ENCODE data around the gene TAF1D.

Gene TAF1D

DNA sequence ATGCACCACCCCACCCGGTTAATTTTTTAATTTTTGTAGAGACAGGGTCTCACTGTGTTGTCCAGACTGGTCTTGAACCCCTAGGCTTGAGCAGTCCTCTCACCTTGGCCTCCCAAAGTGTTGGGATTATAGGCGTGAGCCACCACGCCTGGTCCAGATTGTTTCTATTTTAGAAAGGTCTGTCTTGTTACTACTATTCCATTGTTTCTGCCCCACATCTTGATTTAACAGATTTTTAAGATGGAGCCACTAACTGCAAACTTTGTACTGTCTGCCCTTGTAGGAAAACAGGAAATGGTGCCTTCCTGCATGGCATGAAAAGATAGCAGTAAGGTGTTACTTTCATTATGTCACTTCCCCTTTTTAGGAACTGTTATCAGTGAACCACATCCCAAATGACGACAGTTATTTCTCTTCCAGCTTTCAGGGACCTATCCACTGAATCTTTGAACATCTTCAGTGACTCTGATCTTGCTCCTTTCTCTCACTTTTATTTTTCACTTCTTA is 23.2 kb downstream of the TAF1D start:
- Mint-ChIP-seq H3K27ac (peak overlapping the region; percentile 71), H3K36me3 (ENCODE audit: low read depth) (peaks cover 84% of the 10 kb centered on the region), H3K4me1 (ENCODE audit: low read depth) (peaks cover 26% of the 10 kb centered on the region), H3K9me3 (no peaks in the 10 kb centered on the region), H3K27me3 (no peaks in the 10 kb centered on the region), H3K4me3 (peak overlapping the region; percentile 28)

DNA sequence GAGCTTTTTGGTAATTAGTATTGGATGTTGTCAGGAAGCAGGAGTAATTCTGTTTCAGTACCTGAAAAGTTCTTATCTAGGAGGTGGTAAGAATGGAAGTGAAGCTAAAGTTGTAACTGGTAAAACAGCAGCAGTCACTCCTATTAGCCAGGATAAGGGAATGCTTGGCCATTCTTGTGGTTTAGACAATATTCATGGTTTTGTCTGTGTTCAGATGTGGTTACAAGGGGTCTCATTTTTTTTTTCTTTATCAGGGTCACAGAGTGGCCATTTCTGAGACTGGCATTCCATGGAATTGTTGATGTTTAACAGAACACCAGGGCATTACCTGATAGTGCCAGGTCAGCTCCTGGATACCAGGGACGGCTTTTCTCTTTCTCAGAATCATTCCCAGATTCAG is 23.8 kb downstream of the TAF1D start:
- Mint-ChIP-seq H3K9me3 (no peaks in the 10 kb centered on the region), H3K4me3 (no peak overlapping the region), H3K27ac (peak overlapping the region; percentile 39), H3K4me1 (ENCODE audit: low read depth) (peaks cover 26% of the 10 kb centered on the region), H3K27me3 (no peaks in the 10 kb centered on the region), H3K36me3 (ENCODE audit: low read depth) (peaks cover 84% of the 10 kb centered on the region)

DNA sequence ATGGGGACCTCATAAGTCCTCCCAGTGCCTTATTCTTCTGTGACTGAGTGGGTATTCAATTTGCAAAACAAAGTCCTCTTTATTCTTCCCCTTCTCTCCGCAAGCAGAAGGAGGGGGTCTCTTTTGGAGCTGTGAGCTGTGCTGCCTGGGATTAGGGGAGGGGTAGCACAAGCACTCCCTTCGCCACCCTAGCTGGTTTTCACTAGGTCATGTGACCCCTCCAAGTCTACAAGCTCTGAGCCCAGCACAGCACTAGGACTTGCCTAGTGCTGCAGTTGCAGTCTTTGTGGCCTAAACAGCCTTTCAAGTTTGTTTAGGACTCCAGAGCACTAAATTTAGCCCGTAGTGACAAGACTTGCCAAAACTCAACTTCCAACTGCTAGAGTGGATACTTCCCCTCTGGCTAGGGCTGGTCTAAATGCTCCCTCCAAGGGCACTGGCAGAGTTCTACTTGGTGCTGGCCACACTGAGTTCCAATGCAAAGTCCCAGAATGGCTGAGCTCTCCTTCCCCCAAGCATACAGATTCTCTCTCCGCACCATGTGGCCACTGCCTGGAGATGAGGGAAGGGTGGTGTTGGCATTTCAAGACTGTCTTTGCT is 25.4 kb downstream of the TAF1D start:
- H3K27me3 Mint-ChIP-seq, result no peaks in the 10 kb centered on the region
- peaks cover 4% of the 10 kb centered on the region for H3K9me3 Mint-ChIP-seq
- H3K27ac Mint-ChIP-seq, result no peak overlapping the region
- H3K4me1 Mint-ChIP-seq (ENCODE audit: low read depth), result peaks cover 26% of the 10 kb centered on the region
- H3K36me3 Mint-ChIP-seq (ENCODE audit: low read depth), result peaks cover 81% of the 10 kb centered on the region
- no peak overlapping the region for H3K4me3 Mint-ChIP-seq

DNA sequence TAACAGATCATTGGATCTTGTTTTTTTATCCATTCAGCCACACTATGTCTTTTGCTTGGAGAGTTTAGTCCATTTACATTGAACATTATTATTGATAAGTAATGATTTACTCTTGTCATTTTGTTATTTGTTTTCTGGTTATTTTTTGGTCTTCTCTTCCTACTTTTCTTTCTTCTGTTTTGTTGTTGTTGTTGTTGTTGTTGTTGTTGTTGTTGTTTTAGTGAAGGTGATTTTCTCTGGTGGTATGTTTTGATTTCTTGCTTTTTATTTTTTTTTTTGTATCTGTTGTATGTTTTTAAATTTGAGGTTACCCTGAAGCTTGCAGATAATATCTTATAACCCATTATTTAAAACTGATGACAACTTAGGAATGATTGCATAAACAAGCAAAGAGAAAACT is 28.6 kb downstream of the TAF1D start:
- Mint-ChIP-seq H3K36me3 (ENCODE audit: low read depth) (peaks cover 95% of the 10 kb centered on the region), H3K27me3 (no peaks in the 10 kb centered on the region)

DNA sequence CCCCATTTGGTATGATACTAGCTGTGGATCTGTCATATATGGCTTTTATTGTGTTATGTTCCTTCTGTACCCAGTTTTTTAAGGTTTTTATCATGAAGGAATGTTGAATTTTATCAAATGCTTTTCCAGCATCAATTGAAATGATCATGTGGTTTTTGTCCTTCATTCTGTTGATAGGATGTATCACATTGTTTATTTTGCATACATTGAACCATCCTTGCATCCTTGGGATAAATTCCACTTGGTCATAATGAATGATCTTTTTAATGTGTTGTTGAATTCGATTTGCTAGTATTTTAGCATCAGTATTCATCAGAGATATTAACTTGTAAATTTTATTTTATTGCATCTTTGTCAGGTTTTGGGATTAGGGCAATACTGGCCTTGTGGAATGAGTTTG is 31.1 kb downstream of the TAF1D start:
- H3K27me3 Mint-ChIP-seq, result no peaks in the 10 kb centered on the region
- H3K4me3 Mint-ChIP-seq, result no peak overlapping the region
- H3K36me3 Mint-ChIP-seq (ENCODE audit: low read depth), result peaks cover 93% of the 10 kb centered on the region
- no peak overlapping the region for H3K27ac Mint-ChIP-seq
- H3K4me1 Mint-ChIP-seq (ENCODE audit: low read depth), result peaks cover 7% of the 10 kb centered on the region
- peaks cover 30% of the 10 kb centered on the region for H3K9me3 Mint-ChIP-seq

More for the DNA sequence above, 28.6 kb downstream of the TAF1D start:
- H3K4me3 Mint-ChIP-seq, result no peak overlapping the region
- peaks cover 30% of the 10 kb centered on the region for H3K9me3 Mint-ChIP-seq
- peaks cover 21% of the 10 kb centered on the region for H3K4me1 Mint-ChIP-seq (ENCODE audit: low read depth)
- H3K27ac Mint-ChIP-seq, result no peak overlapping the region

DNA sequence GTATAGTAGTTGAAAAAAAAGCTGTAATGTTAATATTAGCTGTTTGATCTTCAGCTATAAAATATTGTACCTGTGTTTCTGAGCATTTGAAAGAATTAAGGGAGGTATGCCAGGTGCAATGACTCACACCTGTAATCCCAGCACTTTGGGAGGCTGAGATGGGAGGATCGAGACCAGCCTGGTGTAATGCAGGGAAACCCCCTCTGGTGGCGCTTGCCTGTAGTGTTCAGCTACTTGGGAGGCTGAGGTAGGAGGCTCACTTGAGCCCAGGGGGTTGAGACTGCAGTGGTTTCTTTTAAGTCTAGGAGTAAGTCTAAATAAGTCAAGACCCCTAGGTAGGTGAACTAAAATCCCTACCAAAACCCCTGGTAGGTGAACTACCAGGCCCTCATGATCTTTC is 37.1 kb downstream of the TAF1D start:
- Mint-ChIP-seq H3K27me3 (no peaks in the 10 kb centered on the region), H3K27ac (no peak overlapping the region), H3K4me1 (ENCODE audit: low read depth) (peaks cover 4% of the 10 kb centered on the region), H3K9me3 (peaks cover 12% of the 10 kb centered on the region), H3K36me3 (ENCODE audit: low read depth) (peaks cover 85% of the 10 kb centered on the region), H3K4me3 (no peak overlapping the region)

DNA sequence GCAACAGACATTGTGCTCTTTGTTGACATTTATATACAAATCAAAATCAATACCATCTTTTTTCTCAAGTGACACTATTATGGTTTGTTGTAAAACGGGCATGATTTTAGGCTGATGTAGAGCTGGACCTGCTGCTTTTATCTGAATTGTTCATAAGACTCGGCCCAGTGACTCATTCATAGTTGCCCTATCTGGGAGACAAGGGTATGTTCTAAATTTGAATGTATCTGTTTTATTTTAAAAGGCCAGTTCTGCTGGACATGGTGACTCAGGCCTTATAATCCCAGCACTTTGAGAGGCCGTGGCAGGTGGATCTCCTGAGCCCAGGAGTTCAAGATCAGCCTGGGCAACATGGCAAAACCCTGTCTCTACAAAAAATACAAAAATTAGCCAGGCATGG is 40.5 kb downstream of the TAF1D start:
- peaks cover 88% of the 10 kb centered on the region for H3K36me3 Mint-ChIP-seq (ENCODE audit: low read depth)
- no peaks in the 10 kb centered on the region for H3K9me3 Mint-ChIP-seq
- H3K27me3 Mint-ChIP-seq, result no peaks in the 10 kb centered on the region
- no peak overlapping the region for H3K4me3 Mint-ChIP-seq
- H3K4me1 Mint-ChIP-seq (ENCODE audit: low read depth), result no peaks in the 10 kb centered on the region
- no peak overlapping the region for H3K27ac Mint-ChIP-seq

DNA sequence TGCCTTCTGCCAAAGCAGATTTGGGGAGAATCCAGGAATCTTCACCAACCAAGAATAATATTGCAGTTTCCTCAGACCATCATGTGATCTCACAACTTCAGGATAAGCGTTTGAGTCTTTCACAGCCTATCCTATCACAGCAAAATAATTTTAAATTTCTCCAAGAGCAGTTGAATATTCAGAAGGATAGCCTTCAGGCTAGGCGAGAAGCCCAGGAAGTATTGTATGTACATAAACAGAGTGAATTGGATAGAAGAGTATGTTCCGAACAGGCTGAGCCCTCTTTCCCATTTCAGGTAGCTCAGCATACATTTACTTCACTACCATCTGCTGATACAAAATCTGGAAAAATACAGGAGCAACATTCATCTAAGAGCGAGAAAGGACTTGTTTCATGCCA is 43.7 kb downstream of the TAF1D start:
- no peak overlapping the region for H3K27ac Mint-ChIP-seq
- no peaks in the 10 kb centered on the region for H3K27me3 Mint-ChIP-seq
- H3K36me3 Mint-ChIP-seq (ENCODE audit: low read depth), result peaks cover 83% of the 10 kb centered on the region
- H3K4me1 Mint-ChIP-seq (ENCODE audit: low read depth), result no peaks in the 10 kb centered on the region
- H3K9me3 Mint-ChIP-seq, result no peaks in the 10 kb centered on the region
- H3K4me3 Mint-ChIP-seq, result no peak overlapping the region

DNA sequence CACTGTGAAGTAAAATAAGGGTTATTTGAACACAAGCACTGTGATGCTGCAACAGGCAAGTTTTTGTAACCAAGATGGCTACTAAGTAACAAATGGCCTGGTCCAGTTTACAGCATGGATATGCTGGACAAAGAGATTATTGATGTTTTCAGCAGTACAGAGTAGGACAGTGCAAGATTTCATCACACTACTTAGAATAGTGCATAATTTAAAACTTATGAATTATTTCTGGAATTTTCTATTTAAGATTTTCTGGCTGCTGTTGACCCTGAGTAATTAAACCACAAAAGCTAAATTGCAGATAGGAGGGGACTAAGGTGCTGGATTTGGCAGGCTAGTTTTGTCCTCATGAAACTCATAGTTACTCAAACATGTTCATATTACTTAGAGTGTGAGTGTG is 46.7 kb downstream of the TAF1D start:
- Mint-ChIP-seq H3K9me3 (no peaks in the 10 kb centered on the region), H3K27ac (no peak overlapping the region), H3K36me3 (ENCODE audit: low read depth) (peaks cover 84% of the 10 kb centered on the region), H3K4me3 (no peak overlapping the region), H3K27me3 (no peaks in the 10 kb centered on the region), H3K4me1 (ENCODE audit: low read depth) (peaks cover 3% of the 10 kb centered on the region)

DNA sequence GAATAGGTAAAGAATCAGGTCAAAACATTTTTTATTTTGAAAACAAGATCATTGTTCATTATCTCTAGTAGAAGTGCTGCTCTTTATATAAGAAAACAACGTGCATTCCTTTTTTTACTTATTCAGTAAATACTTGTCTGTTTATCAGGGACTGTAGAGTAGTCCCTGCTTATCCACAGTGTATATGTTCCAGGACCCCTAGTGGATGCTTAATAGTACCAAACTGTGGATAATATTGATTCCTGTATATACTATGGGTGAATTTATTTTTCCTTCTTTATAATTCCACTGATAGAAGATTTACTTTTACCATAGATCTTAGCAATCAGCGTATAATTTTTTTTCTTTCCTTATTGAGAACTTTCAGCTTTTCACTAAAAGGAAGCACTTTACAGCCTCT is 47.2 kb downstream of the TAF1D start:
- peaks cover 4% of the 10 kb centered on the region for H3K4me1 Mint-ChIP-seq (ENCODE audit: low read depth)
- no peaks in the 10 kb centered on the region for H3K9me3 Mint-ChIP-seq
- no peak overlapping the region for H3K4me3 Mint-ChIP-seq
- no peaks in the 10 kb centered on the region for H3K27me3 Mint-ChIP-seq
- no peak overlapping the region for H3K27ac Mint-ChIP-seq
- H3K36me3 Mint-ChIP-seq (ENCODE audit: low read depth), result peaks cover 84% of the 10 kb centered on the region

DNA sequence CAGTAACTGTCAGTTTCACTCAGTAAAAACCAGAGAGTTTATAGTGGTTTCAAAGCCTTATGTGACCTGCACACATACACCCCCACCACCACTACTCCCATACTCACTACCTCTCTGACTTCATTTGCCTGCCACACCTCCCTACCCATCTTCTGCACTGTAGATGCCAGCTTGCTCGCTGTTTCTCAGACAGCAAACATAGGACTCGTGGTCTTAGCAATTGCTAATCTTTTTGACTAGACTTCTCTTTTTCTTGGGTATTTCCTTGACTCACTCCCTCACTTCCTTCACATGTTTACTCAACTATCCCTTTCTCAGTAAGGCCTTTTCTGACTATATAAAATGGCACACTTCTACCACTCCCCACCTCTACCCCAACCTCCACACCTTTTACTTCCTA is 52.1 kb downstream of the TAF1D start:
- Mint-ChIP-seq H3K4me3 (no peak overlapping the region), H3K27me3 (no peaks in the 10 kb centered on the region), H3K27ac (peak overlapping the region; percentile 48), H3K4me1 (ENCODE audit: low read depth) (peaks cover 12% of the 10 kb centered on the region), H3K36me3 (ENCODE audit: low read depth) (peaks cover 78% of the 10 kb centered on the region), H3K9me3 (no peaks in the 10 kb centered on the region)

DNA sequence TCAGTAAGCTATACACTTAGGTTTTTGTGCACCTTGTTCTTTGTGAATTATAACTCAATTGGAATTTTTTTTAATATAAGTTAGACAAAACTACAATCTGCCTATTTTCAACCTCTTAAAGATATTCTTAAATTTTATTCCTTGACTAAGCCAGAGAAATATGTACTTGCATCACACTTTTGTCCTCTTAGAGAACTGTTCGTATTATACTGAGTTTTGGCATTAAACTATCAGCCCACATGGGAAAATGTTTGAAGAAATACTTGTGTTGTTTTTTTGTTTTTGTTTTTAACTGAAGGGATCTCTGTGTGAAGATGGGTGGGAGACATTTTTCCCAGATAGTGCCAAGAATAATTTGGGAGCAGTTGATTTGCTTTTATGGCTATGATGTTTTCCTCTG is 54.5 kb downstream of the TAF1D start:
- Mint-ChIP-seq H3K9me3 (no peaks in the 10 kb centered on the region), H3K36me3 (ENCODE audit: low read depth) (peaks cover 86% of the 10 kb centered on the region), H3K27ac (no peak overlapping the region), H3K27me3 (no peaks in the 10 kb centered on the region), H3K4me3 (no peak overlapping the region), H3K4me1 (ENCODE audit: low read depth) (peaks cover 21% of the 10 kb centered on the region)

DNA sequence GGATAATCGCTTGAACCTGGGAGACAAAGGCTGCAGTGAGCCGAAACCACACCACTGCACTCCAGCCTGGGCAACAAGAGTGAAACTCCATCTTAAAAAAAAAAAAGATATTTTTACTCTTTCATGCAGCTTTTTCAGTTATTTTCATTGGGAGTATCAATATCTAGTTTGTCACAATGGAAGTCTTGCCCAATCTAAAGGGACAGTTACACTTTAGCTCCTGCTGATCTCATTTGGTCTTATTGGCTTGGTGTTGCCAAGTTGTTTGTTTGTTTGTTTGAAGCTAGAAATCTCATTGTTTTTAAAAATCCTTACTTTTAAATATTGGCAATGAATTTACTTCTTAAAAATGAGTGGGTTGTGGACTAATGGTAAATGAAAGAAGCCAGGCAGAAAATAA is 55.1 kb downstream of the TAF1D start:
- H3K27me3 Mint-ChIP-seq, result no peaks in the 10 kb centered on the region
- H3K4me3 Mint-ChIP-seq, result no peak overlapping the region
- H3K4me1 Mint-ChIP-seq (ENCODE audit: low read depth), result peaks cover 21% of the 10 kb centered on the region
- H3K36me3 Mint-ChIP-seq (ENCODE audit: low read depth), result peaks cover 82% of the 10 kb centered on the region
- H3K27ac Mint-ChIP-seq, result no peak overlapping the region
- no peaks in the 10 kb centered on the region for H3K9me3 Mint-ChIP-seq

Data from stimulated activated naive CD8-positive, alpha-beta T cell treated with anti-CD3 and anti-CD28 coated beads, Interleukin-15, Interleukin-2, amounts not matched to agents 100 ng/mL and 50 ng/mL, for 24 hours (primary cell).